Stimulated activated CD8-positive, alpha-beta memory T cell treated with anti-CD3 and anti-CD28 coated beads, Interleukin-2, amount 100 ng/mL, for 1 hour (primary cell): ENCODE data around the gene CHGA.

Experiments
- DNase-seq, 2 donors: peaks; one replicate each; pipeline ENCODE4 v3.0.0-alpha.2; 2020; ENCODE audit warnings: low read depth in 2 of 2

Gene CHGA

GRCh38 chr14:92929689-92930608, 7.0 kb downstream of the CHGA start:
- DNase-seq = no peak

- no peak for DNase-seq
Measured at GRCh38 chr14:92930737-92931602, 8.0 kb downstream of the CHGA start.

GRCh38 chr14:92931681-92932447, 8.9 kb downstream of the CHGA start:
- DNase-seq = no peak

- DNase-seq = no peak
Measured at GRCh38 chr14:92932448-92933395, 9.8 kb downstream of the CHGA start.

GRCh38 chr14:92933481-92933880, 10.5 kb downstream of the CHGA start:
- DNase-seq = no peak

- no peak for DNase-seq
Measured at GRCh38 chr14:92934196-92935085, 11.5 kb downstream of the CHGA start.

- no peak for DNase-seq
Measured at GRCh38 chr14:92935446-92935845, 12.5 kb downstream of the CHGA start.

- no peak for DNase-seq
Measured at GRCh38 chr14:92936085-92936484, 13.1 kb downstream of the CHGA start.

- DNase-seq = no peak
Measured at GRCh38 chr14:92937051-92937937, 14.3 kb downstream of the CHGA start.

GRCh38 chr14:92938235-92938875, 15.4 kb downstream of the CHGA start:
- no peak for DNase-seq

GRCh38 chr14:92938890-92939671, 16.1 kb downstream of the CHGA start:
- no peak for DNase-seq

GRCh38 chr14:92939699-92940098, 16.7 kb downstream of the CHGA start:
- DNase-seq = no peak

- no peak for DNase-seq
Measured at GRCh38 chr14:92940543-92940942, 17.6 kb downstream of the CHGA start.

GRCh38 chr14:92941531-92941930, 18.6 kb downstream of the CHGA start:
- no peak for DNase-seq

GRCh38 chr14:92942136-92942535, 19.2 kb downstream of the CHGA start:
- DNase-seq = no peak

GRCh38 chr14:92942576-92942975, 19.6 kb downstream of the CHGA start:
- no peak for DNase-seq

- no peak for DNase-seq
Measured at GRCh38 chr14:92942976-92943710, 20.2 kb downstream of the CHGA start.
